SIG-M5 treated with dmso at 0.1 percent for 504 hours (cell line): ENCODE measurements around the gene PPP5C.
"Not testable (repeated sequence)": the region's sequence is repeated elsewhere in the genome, so short reads cannot be mapped to it uniquely, and the experiment has no call there.

Experiments used
- DNase-seq: peaks from one replicate; lab custom pipeline; 2025; ENCODE audit not compliant: unreplicated experiment; lab: John Stamatoyannopoulos, UW

Gene PPP5C

GRCh38 chr19:46404753-46405468 is 58.0 kb downstream of the PPP5C start:
- DNase-seq, result no peak

GRCh38 chr19:46406976-46407375 is 60.1 kb downstream of the PPP5C start:
- no peak for DNase-seq

GRCh38 chr19:46407856-46408663 is 61.2 kb downstream of the PPP5C start:
- no peak for DNase-seq

- no peak for DNase-seq
Observed at GRCh38 chr19:46408664-46409039, 61.8 kb downstream of the PPP5C start.

- no peak for DNase-seq
Observed at GRCh38 chr19:46409191-46409590, 62.3 kb downstream of the PPP5C start.

- no peak for DNase-seq
Observed at GRCh38 chr19:46410205-46411087, 63.6 kb downstream of the PPP5C start.

- DNase-seq, result no peak
Observed at GRCh38 chr19:46411088-46411924, 64.4 kb downstream of the PPP5C start.

GRCh38 chr19:46411925-46412649 is 65.2 kb downstream of the PPP5C start:
- no peak for DNase-seq

GRCh38 chr19:46412650-46413261 is 65.9 kb downstream of the PPP5C start:
- DNase-seq, result no peak

GRCh38 chr19:46413262-46414031 is 66.6 kb downstream of the PPP5C start, which contains the start of gene CCDC8:
TSS of gene CCDC8 (minus strand) at chr19:46413564. CDS start at chr19:46412810, 754 bp downstream.
- DNase-seq, result no peak

- DNase-seq, result not testable (repeated sequence)
Observed at GRCh38 chr19:46414899-46415298, 68.0 kb downstream of the PPP5C start.

GRCh38 chr19:46415804-46416709 is 69.2 kb downstream of the PPP5C start:
- DNase-seq, result not testable (repeated sequence)

- no peak for DNase-seq
Observed at GRCh38 chr19:46420056-46420455, 73.2 kb downstream of the PPP5C start.

GRCh38 chr19:46422344-46422743 is 75.5 kb downstream of the PPP5C start:
- DNase-seq, result no peak

GRCh38 chr19:46423188-46423587 is 76.3 kb downstream of the PPP5C start:
- no peak for DNase-seq

GRCh38 chr19:46426035-46426505 is 79.2 kb downstream of the PPP5C start:
- DNase-seq, result no peak

GRCh38 chr19:46426506-46427162 is 79.7 kb downstream of the PPP5C start:
- DNase-seq, result no peak
